ENCODE results near the gene POGK.
"Not testable (repeated sequence)": the region's sequence is repeated elsewhere in the genome, so short reads cannot be mapped to it uniquely, and the experiment has no call there.

Gene POGK

GRCh38 chr1:166855558-166855957 lies 16.3 kb downstream of the POGK start:
- DNase-seq (ENCODE audit: low read depth), result no peak

- no peak for DNase-seq (ENCODE audit: low read depth)
Observed at GRCh38 chr1:166857995-166858394, 18.7 kb downstream of the POGK start.

GRCh38 chr1:166858726-166859419 lies 19.6 kb downstream of the POGK start:
- no peak for DNase-seq (ENCODE audit: low read depth)

GRCh38 chr1:166859597-166859996 lies 20.3 kb downstream of the POGK start:
- DNase-seq (ENCODE audit: low read depth), result no peak

GRCh38 chr1:166865926-166866325 lies 26.7 kb downstream of the POGK start:
- no peak for DNase-seq (ENCODE audit: low read depth)

- DNase-seq (ENCODE audit: low read depth), result no peak
Observed at GRCh38 chr1:166868639-166869038, 29.4 kb downstream of the POGK start.

- no peak for DNase-seq (ENCODE audit: low read depth)
Observed at GRCh38 chr1:166869318-166870099, 30.2 kb downstream of the POGK start.

GRCh38 chr1:166870584-166870983 lies 31.3 kb downstream of the POGK start:
- DNase-seq (ENCODE audit: low read depth), result no peak

- DNase-seq (ENCODE audit: low read depth), result no peak
Observed at GRCh38 chr1:166874464-166874863, 35.2 kb downstream of the POGK start.

- DNase-seq (ENCODE audit: low read depth), result no peak
Observed at GRCh38 chr1:166875302-166875733, 36.0 kb downstream of the POGK start.

- DNase-seq (ENCODE audit: low read depth), result peak; percentile 97
Observed at GRCh38 chr1:166875734-166876539, 36.7 kb downstream of the POGK start, which contains the start of gene TADA1. TADA1 (minus strand) TSS chr1:166876264; CDS start chr1:166876233, 31 bp downstream.

- DNase-seq (ENCODE audit: low read depth), result no peak
Observed at GRCh38 chr1:166876540-166876838, 37.2 kb downstream of the POGK start.

- not testable (repeated sequence) for DNase-seq (ENCODE audit: low read depth)
Observed at GRCh38 chr1:166878173-166878917, 39.1 kb downstream of the POGK start.

GRCh38 chr1:166882893-166883292 lies 43.6 kb downstream of the POGK start:
- no peak for DNase-seq (ENCODE audit: low read depth)

GRCh38 chr1:166884040-166884642 lies 44.9 kb downstream of the POGK start:
- DNase-seq (ENCODE audit: low read depth), result no peak

- no peak for DNase-seq (ENCODE audit: low read depth)
Observed at GRCh38 chr1:166884971-166885370, 45.7 kb downstream of the POGK start.

- DNase-seq (ENCODE audit: low read depth), result no peak
Observed at GRCh38 chr1:166888373-166889111, 49.3 kb downstream of the POGK start.

GRCh38 chr1:166889776-166890175 lies 50.5 kb downstream of the POGK start:
- no peak for DNase-seq (ENCODE audit: low read depth)

- no peak for DNase-seq (ENCODE audit: low read depth)
Observed at GRCh38 chr1:166895766-166896165, 56.5 kb downstream of the POGK start.

- DNase-seq (ENCODE audit: low read depth), result no peak
Observed at GRCh38 chr1:166899769-166900168, 60.5 kb downstream of the POGK start.

- no peak for DNase-seq (ENCODE audit: low read depth)
Observed at GRCh38 chr1:166900987-166901386, 61.7 kb downstream of the POGK start.
